HG02840 (cell line): ENCODE data around the gene VCAN.

ENCODE experiments used
- ATAC-seq: cut with Tn5 transposase; IDR thresholded peaks from one replicate; pipeline ENCODE4 v1.9.1; 2021; ENCODE audit warnings: mild to moderate bottlenecking, moderate library complexity, moderate number of reproducible peaks; ENCODE audit not compliant: unreplicated experiment, low FRiP score

The VCAN gene

DNA sequence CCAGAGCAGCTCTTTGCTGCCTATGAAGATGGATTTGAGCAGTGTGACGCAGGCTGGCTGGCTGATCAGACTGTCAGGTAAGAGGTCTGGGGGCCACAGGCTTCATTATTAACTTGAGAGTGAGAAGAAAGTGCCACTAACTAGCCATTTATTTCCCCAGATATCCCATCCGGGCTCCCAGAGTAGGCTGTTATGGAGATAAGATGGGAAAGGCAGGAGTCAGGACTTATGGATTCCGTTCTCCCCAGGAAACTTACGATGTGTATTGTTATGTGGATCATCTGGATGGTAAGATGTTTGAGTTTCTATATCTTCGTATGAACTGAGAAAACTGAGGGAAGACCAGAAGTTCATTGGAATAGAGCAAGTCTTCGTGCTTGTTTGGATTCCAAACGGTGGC, 22.1 kb downstream of the VCAN start:
- no peak for ATAC-seq

DNA sequence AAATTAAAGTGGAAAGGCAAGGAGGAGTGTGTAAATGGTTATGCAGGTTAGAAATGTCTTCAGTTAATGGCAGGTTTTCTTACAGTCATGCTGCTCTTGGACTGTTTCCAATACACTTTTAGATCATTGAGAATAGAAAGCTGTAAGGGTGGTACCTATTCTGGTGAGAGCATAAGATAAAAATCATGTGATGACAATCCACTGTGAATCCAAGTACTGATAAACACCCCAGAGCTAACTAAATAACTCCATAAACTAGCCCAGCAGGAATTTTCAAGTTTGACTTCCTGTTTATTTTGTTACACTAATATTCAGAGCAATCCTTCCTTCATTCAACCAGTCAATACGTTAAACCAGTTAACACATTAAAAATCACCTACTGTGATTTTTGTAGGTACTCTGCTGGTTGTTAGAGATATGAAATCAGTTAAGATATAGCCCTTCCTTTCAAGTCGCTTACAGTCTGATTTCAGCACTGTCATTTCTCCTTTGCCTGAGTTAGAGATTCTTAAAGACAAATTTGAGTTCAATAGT, 22.6 kb downstream of the VCAN start:
- no peak for ATAC-seq

DNA sequence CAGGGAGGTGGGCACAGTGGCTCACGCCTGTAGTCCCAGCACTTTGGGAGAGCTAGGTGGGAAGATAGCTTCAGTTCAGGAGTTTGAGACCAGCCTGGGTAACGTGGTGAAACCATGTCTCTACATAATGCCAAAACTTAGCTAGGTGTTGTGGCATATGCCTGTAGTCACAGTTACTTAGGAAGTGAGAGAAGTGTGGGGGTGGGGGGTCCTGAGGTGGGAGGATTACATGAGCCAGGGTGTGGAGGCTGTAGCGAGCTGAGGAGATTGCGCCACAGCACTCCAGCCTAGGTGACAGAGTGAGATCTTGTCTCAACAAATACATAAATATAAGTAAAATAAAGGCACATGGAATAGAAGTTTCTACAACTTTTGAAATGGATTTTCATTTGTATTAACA, 23.1 kb downstream of the VCAN start:
- no peak for ATAC-seq

DNA sequence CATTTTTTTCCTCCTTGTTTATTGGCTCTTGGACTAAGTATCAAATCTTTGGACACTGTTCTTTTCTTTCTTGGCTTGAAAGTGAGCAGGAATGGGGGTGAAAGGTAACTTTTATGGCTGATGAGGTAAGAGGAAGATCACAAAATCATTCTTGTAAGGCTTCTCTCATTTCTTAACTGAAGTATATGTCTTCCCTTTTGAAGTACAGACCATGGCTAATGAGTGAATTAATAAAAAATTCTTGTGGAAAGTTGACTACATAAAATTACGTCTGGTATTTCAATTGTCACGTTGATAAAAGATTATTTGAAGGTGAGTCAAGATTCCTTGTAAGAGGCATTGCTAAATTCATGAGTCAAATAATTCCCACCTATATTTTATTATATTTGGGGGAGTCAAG, 25.1 kb downstream of the VCAN start:
- ATAC-seq, result no peak

DNA sequence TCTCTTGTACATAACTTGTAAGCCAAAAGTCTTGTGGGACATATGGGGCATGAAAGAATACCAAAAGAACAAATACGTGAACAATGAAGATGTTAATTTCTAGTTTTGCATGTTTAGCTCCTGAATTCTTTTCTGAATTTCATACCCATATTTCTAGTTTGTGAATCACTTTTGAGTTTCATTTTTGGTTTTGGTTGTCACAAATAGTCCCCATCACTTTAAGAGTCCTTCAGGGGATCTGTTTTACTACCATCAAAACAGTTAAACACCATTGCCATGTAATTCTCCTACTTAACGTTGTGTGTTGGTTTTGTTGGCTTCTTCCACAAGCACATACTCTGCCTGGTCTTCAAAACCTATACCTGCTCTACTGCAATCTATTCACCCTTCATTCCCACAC, 27.0 kb downstream of the VCAN start:
- ATAC-seq, result no peak

DNA sequence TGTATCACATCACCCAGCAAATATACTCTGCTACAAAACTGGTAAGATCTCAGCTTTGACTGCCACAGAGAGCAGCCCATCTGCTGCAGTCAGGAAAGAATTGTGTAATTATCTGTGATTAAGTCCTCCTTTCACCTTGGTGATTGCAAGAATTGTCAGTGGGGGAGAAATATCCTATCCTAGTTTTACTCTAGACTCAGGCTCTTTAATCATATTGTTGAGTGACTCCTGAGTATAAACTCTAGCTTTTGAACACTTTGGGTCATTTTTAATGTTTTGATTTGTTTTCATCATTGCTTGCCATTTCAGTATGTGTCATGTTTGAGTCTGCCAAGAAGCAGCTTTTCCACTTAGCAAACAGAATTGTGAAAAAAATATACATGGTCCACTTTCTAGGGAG, 32.1 kb downstream of the VCAN start:
- ATAC-seq, result no peak

DNA sequence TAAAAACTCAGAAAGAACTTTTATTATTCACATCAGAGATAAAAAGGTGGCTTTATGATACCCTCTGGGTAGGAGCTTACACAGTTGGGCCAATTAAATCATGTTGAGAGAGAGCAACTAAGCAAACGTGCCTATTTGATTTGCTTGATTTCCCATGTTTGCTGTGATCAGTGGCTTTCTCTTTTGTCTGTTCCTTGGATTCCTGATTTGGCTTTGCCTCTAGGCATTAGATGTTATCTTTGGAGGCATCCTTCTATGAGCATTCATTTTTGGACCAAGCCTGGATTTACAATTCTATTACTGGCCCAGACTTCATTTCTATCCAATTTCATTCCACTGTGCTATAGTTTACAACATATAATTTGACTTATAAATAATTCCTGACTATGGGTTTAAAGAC, 35.9 kb downstream of the VCAN start:
- no peak for ATAC-seq

DNA sequence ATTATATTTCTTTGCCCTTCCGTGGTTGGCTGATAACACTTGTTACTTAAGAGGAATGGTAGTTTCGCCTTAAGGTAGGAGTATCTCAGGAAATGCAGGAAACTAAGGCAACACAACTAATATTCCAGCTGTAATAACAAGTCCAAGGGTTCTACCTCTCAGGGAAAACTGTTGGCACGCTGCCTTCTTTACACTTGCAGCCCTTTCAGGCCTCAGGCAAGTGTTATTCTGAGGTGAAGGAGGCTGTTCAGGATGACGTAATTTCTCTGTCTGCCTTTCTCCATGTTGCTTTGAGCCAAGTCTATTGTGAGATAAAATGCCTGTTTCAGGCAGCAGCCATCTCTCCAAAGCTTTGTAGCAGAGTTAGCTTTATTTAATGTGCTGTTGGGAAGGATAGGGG, 38.0 kb downstream of the VCAN start:
- ATAC-seq, result no peak

DNA sequence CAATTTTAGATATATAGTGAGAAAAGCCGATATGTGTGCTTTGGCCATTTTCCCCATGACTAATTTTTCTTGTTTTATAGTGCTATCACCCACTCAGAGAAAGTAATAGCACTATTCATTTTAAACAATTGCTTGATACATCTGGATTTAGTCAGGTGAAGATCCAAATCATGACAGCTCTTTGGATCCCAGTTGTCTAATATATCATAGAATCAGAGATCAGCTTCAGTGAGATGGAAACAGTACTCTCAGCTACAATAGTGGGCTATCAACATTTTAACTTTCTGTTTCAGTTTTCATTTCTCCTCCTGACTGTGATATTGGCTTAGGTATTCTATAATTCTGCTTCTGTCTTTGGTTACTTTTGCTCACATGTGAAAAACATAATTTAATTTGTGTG, 38.7 kb downstream of the VCAN start:
- ATAC-seq, result no peak

DNA sequence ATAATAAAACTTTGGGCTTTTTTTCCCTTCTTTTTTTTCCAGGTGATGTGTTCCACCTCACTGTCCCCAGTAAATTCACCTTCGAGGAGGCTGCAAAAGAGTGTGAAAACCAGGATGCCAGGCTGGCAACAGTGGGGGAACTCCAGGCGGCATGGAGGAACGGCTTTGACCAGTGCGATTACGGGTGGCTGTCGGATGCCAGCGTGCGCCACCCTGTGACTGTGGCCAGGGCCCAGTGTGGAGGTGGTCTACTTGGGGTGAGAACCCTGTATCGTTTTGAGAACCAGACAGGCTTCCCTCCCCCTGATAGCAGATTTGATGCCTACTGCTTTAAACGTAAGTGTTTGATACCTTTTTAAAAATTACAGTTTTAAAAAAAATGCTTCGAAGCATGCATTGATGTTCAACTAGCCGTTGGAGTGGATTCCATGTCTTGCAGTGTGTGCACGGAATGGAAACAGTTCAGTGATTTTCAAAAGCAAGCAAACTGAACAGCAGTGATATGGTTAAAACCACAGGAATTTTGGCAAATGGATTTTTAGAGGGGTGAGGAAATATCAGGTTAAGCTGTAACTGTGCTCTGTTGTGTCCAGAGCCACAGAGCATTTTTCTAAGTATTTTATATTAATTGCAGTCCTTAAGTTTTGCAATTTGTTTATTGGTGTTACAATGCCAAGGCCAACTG, 40.7 kb downstream of the VCAN start:
- ATAC-seq, result no peak

DNA sequence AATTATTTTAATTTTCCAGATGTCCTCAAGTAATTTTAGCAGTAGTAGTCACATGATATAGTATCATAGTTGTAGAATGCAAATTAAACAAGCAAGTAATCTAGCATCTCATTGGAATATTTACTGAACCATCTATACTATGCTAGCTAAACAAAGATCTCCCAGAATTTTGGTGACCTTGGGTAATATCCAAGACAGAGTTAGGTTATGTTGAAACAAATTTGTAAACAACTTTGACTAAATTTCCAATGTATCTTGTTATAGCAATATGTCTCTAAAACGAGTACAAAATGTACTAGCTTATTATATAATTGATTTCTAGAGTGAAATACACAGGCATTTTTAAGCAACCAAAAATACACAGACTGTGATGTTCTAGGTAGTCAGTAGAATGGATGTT, 41.5 kb downstream of the VCAN start:
- no peak for ATAC-seq

DNA sequence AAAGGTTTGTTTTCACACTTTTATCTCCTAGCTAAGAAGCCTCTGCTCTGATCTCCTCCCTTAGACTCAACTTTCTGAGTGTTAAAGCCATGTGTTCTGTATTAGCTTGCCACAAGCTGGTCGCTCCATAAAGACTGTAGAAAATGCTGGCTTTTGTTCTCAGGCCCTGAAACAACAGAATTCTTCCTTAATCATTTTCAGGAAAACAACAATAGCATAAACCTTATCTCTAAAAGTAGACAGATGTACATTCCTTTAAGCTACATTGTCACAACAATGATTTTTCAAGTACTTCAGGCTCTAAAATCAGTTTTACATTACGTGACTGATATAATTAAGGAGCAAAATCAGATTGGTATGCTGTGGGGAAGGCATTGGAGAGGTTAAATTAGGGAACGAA, 41.9 kb downstream of the VCAN start:
- no peak for ATAC-seq

DNA sequence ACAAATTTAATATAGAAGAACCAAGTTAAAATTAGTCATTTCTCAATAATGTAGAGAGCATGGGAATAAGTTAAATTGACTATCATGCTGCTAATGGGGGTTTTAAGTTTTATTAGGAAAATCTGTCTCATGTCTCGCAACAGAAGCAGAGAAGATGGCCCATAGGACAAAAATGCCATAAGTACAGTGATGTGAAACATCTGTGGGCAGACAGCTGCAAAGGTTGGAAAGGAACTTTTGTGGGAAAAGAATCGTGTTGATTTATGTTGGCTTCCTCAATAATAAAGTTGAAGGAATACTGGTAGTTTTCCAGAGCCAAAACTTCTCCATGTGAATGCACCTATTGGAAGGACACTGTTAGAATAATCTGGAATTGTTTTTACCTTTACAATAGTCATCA, 44.8 kb downstream of the VCAN start:
- ATAC-seq, result no peak

DNA sequence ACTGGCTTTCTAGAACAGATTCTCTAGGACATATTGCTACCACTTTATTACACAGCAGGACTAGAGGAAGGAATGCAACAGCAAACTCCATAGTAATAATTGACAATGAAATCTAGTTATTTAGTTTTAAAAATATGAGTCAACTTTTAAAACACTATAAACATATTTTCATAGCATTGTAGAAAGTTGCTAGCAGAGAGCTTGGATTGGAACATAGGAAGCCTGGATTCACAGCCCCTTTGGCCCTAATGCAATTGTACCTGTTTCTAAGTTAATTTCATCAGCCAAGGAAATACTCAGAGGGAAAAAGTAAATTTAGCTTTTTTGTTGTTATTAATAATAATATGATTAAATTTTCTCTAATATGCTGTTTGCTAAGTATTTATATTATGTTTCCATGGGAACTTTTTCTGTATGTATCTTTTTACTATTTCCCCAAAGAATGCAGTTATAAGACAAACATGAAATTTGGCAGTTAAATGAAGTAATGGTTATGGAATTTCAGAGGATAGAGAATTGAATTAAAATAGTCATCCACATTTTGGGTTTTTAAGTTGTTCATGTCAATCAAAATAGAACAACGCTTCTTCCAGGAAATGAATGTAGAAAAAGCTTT, 45.6 kb downstream of the VCAN start:
- no peak for ATAC-seq

DNA sequence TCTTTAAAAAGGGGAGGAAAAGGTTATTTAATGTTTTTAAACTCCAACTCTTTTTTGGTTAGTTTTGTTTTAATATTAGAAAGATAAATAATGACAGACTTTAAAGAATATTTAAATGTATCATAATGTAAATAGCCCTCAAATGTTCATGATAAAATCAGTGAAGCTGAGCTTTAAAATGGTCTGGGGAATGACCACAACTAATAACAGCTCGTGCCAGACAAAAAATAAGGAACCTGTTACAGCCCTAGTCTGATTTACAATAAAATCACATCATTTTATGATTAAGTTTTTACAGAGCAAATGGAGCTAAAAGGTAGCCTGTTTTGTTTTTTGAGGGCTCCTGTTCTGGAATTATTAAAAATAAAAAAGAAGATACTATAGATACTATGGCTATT, 46.1 kb downstream of the VCAN start:
- ATAC-seq, result no peak

DNA sequence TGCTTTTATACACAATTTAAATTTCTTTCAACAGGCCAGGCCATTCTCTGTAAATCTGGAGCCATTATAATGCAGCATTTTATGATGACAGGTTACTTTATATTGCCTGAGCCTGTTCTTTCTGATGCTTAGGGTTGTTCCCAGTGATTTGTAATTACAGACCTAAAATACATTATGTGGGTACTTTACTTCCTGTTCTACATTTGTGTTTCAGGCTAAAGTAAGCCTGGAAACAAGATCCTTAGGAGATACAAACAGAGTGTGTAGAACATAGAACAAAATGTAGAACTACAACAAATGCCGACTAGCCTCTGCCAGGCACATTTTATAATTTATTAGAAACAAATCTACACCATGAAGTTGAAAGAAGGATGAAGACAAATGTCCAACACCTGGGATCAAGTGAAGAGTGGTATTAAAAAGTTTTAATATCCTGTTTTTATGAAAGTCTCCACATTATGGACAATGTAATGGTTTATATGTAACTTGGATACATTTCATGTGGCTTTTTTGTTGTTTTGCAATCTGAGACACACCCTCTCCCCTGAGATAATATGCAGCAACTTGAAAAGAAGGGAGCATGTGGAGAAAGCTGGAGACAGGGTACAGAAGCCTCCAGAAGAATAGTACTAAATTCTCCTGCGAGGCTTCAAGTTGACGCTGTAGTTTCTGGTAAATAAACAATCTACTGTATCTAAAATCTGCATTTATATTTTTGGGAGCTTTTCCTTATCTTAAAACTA, 46.9 kb downstream of the VCAN start:
- ATAC-seq, result no peak

DNA sequence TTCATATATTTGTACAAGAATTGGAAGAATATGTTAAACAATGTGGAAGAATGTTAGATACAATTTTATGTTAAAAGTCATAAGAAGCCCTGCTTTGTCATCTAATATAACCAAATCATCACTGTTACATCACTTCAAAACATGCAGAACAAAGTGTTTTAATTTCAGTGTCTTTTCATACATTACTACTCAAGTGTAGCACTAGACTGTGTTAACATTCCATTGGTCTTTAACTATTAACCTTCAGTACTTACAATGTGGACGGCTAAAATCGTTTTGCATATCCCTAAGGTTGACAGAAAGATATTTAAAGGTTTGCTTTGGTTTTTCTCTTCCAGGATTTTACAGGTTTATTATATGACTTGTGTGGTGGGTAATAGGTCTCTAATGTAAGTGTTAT, 50.9 kb downstream of the VCAN start:
- no peak for ATAC-seq

DNA sequence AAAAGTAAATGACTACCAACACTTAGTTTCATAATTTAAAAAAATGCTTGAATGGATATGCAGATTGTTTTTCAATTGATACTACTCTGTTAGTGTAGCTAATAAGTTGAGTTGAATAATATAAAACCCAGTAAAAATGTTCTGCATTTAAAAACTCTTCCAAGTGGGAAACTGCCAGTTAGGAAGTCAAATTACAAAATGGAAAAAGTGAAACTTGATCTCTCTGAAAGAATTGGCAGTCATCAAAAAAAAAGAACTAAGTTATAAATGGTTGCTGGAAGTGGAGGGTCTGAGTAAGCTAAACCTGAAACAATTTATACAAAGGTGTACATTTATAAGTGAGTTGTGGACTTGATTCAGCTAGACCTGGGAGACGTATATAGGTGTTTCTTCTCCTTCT, 52.4 kb downstream of the VCAN start:
- no peak for ATAC-seq

DNA sequence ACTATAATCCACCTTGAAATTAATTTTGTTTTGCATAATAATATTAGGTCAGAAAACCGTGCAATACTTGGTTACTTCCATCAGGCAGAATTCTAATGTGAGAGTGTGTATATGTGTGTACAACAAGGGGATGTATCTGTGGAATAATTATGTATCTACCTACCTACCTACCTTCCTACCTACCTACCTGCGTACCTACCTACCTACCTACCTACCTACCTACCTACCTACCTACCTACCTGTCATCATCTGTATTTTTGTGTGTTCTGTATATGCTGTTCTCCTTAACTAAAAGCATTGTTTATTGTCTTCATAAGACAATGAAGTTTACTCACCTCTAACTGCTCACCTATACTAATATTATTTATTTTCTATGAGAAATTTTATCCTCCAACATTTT, 52.8 kb downstream of the VCAN start:
- ATAC-seq, result no peak

DNA sequence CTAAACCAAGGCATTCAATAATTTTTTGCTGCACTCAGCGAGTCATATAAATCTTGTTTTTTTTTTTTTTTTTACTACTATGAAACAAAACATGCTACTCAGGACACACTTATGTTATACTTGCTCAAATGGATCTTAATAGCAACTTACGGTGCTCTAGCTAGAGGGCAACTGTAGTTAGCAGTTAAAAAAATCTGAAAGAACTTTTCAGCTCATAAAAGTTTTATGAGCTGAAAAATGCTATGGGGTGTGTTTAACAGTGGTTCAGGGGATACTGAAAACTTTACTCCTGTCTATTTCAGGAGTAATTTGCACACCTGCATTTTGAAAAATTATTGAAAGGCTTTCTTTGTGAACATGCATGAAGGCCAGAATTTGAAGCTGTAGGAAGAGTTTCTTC, 53.4 kb downstream of the VCAN start:
- no peak for ATAC-seq

DNA sequence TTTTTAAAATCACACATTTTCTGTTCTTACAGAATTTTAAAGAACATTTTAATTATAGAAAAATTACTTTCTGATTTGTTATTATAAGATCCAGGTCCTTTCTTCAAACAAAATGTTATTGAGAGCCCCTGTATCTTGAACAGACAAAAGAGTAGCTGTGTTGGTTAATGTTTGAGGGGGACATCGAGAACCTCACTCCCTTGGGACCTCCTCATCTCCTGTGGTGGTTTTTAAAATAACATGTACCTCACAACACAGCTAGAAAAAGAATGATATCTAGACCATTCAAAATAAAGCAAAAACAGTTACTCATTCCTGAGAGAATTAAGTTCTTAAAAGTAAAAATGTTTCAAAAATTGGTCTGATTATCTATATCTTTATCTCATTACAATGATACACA, 54.7 kb downstream of the VCAN start:
- no peak for ATAC-seq

DNA sequence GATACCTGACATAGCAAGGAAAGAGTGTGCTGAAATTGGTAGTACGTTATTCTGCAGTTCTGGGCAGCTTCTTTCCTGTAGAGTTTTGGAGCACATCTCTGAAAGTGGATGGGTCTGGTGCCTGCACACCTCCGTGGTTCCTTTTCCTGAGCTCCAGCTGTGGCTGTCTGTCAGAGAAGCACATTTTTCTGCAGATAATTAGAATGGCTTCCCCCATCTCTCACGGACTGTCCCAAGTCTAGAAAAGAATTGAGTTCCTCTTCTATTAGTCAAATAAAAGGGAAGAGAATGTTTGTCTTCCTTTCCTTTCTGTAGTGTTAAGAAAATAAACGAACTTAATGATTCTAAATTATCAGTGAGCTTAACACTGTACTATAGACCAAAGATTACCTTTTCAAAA, 55.7 kb downstream of the VCAN start:
- ATAC-seq, result no peak
